WTC11 (cell line): Measurements from ENCODE around the gene MAP3K14. TPM values are rescaled to one million over a fixed set of nuclear protein-coding genes. Genes with fewer than 3 reads are reported as not detected.

Experiments used
- ATAC-seq: fragments of 200-7000 bp; cut with Tn5 transposase; 2 replicates; pipeline ENCODE4 v1.10.0; 2021; ENCODE audit warnings: mild to moderate bottlenecking, moderate library complexity
- CTCF ChIA-PET: fragments of 300-600 bp; sonication (Branson Sonifier 250); formaldehyde crosslinking; loops from one replicate; lab custom pipeline; 2021; ENCODE audit warnings: antibody characterized with exemption; lab: Charles Lee
- POLR2A ChIA-PET: fragments of 350-600 bp; sonication (Branson Sonifier 250); formaldehyde crosslinking; loops from one replicate; lab custom pipeline; 2021; ENCODE audit warnings: antibody characterized with exemption; lab: Charles Lee
- DNase-seq: peaks from one replicate; pipeline ENCODE4 v3.0.0; 2021; ENCODE audit warnings: low spot score
- H3K27ac Mint-ChIP-seq: 2 replicates; pipeline ENCODE4 v1.8.0; 2021; ENCODE audit warnings: mixed read lengths
- H3K27me3 Mint-ChIP-seq: 2 replicates; pipeline ENCODE4 v1.8.0; 2021; ENCODE audit warnings: low read depth, mild to moderate bottlenecking, moderate library complexity, mixed read lengths
- H3K36me3 Mint-ChIP-seq: 2 replicates; pipeline ENCODE4 v1.8.0; 2021; ENCODE audit warnings: mixed read lengths
- H3K4me1 Mint-ChIP-seq: 2 replicates; pipeline ENCODE4 v1.8.0; 2022; ENCODE audit warnings: mixed read lengths
- H3K4me3 Mint-ChIP-seq: 2 replicates; pipeline ENCODE4 v1.8.0; 2021; ENCODE audit warnings: mild to moderate bottlenecking, moderate library complexity, mixed read lengths
- H3K9me3 Mint-ChIP-seq: 2 replicates; pipeline ENCODE4 v1.8.0; 2021; ENCODE audit warnings: mixed read lengths
- AR ChIP-seq: fragments of 250-450 bp; sonication (Bioruptor Pico); IDR thresholded peaks from 2 replicates; pipeline ENCODE4 v1.9.0; 2021; ENCODE audit warnings: mild to moderate bottlenecking
- E2F5 ChIP-seq: sonication (generic); formaldehyde crosslinking; IDR thresholded peaks from 2 replicates; pipeline ENCODE4 v1.8.1; 2022; ENCODE audit warnings: mild to moderate bottlenecking, moderate library complexity, missing genetic modification reagents
- FOXK1 ChIP-seq: sonication (generic); formaldehyde crosslinking; IDR thresholded peaks from 2 replicates; pipeline ENCODE4 v1.8.0; 2022; ENCODE audit warnings: mild to moderate bottlenecking, moderate library complexity, missing genetic modification reagents
- FOXP4 ChIP-seq: sonication (generic); formaldehyde crosslinking; IDR thresholded peaks from 2 replicates; pipeline ENCODE4 v1.8.0; 2022; ENCODE audit warnings: mild to moderate bottlenecking, missing genetic modification reagents
- HMGXB4 ChIP-seq: sonication (generic); formaldehyde crosslinking; IDR thresholded peaks from 2 replicates; pipeline ENCODE4 v1.8.1; 2023; ENCODE audit warnings: mild to moderate bottlenecking, moderate library complexity, missing genetic modification reagents
- IRF2 ChIP-seq: sonication (generic); formaldehyde crosslinking; IDR thresholded peaks from 2 replicates; pipeline ENCODE4 v1.8.0; 2022; ENCODE audit warnings: low read depth, missing genetic modification reagents, borderline replicate concordance
- KAT7 ChIP-seq: sonication (generic); formaldehyde crosslinking; IDR thresholded peaks from 2 replicates; pipeline ENCODE4 v1.8.1; 2023; ENCODE audit warnings: missing genetic modification reagents, mild to moderate bottlenecking, borderline replicate concordance
- NFE2L1 ChIP-seq: sonication (generic); formaldehyde crosslinking; IDR thresholded peaks from 2 replicates; pipeline ENCODE4 v1.8.1; 2023; ENCODE audit warnings: missing genetic modification reagents
- NR2C2 ChIP-seq: sonication (generic); formaldehyde crosslinking; IDR thresholded peaks from 2 replicates; pipeline ENCODE4 v1.8.0; 2022; ENCODE audit warnings: mild to moderate bottlenecking, missing genetic modification reagents
- TEAD1 ChIP-seq: sonication (generic); formaldehyde crosslinking; IDR thresholded peaks from 2 replicates; pipeline ENCODE4 v1.8.0; 2022; ENCODE audit warnings: mild to moderate bottlenecking, missing genetic modification reagents
- USF1 ChIP-seq: sonication (generic); formaldehyde crosslinking; IDR thresholded peaks from 2 replicates; pipeline ENCODE4 v1.8.0; 2022; ENCODE audit warnings: mild to moderate bottlenecking, missing genetic modification reagents
- ZBTB43 ChIP-seq: sonication (generic); formaldehyde crosslinking; IDR thresholded peaks from 2 replicates; pipeline ENCODE4 v1.8.1; 2023; ENCODE audit warnings: mild to moderate bottlenecking, missing genetic modification reagents
- ZNF232 ChIP-seq: sonication (generic); formaldehyde crosslinking; IDR thresholded peaks from 2 replicates; pipeline ENCODE4 v1.8.0; 2022; ENCODE audit warnings: mild to moderate bottlenecking, missing genetic modification reagents
- ZNF263 ChIP-seq: sonication (generic); formaldehyde crosslinking; IDR thresholded peaks from 2 replicates; pipeline ENCODE4 v1.8.1; 2022; ENCODE audit warnings: low read depth, mild to moderate bottlenecking, moderate library complexity, missing genetic modification reagents
- ZNF423 ChIP-seq: fragments of 250-450 bp; sonication (Bioruptor Pico); IDR thresholded peaks from 2 replicates; pipeline ENCODE4 v2.1.2; 2022; ENCODE audit warnings: mild to moderate bottlenecking, moderate library complexity
- total RNA-seq: library from RNA; stranded (reverse); gene quantifications from 3 replicates; pipeline ENCODE4 v1.2.3, GENCODE V29; 2021

MAP3K14 gene
- total RNA-seq, 1 experiment from 2014 or later = 4.0 TPM

- TF ChIP-seq NR2C2 (CRISPR knock-in tag) = no peak
- no peak for TF ChIP-seq HMGXB4 (CRISPR knock-in tag)
- no peak for TF ChIP-seq ZNF263 (CRISPR knock-in tag)
- TF ChIP-seq ZBTB43 = no peak
- no peak for TF ChIP-seq ZNF232 (CRISPR knock-in tag)
- no peak for TF ChIP-seq FOXP4 (CRISPR knock-in tag)
- no peak for TF ChIP-seq USF1 (CRISPR knock-in tag)
- TF ChIP-seq ZNF423 (CRISPR knock-in tag) = no peak
- CTCF ChIA-PET = interaction anchor here (0.6 to 4.4 kb wide), 18 partner anchors 8 to 148 kb away, joined by 3 to 81 read pairs (median 12); partner anchors contain the start of genes ACBD4 and MAP3K14
- no peak overlapping the region for H3K27ac Mint-ChIP-seq
- H3K27me3 Mint-ChIP-seq = no peaks in the 10 kb centered on the region
- H3K4me1 Mint-ChIP-seq = peaks cover 12% of the 10 kb centered on the region
- no peak overlapping the region for H3K4me3 Mint-ChIP-seq
- DNase-seq = no peak
- no peaks in the 10 kb centered on the region for H3K36me3 Mint-ChIP-seq
- POLR2A ChIA-PET = no interaction called here
- no peak for ATAC-seq
- no peaks in the 10 kb centered on the region for H3K9me3 Mint-ChIP-seq
These were observed 40.8 kb downstream of the MAP3K14 start for GRCh38 chr17:45276031-45276430.

GRCh38 chr17:45274033-45274432, 42.8 kb downstream of the MAP3K14 start:
- no peak for ATAC-seq
- no peak for DNase-seq
- Mint-ChIP-seq H3K4me1 (peaks cover 12% of the 10 kb centered on the region), H3K27ac (0 out of 2 replicates have a peak overlapping the region, but pooled peaks have one; percentile 13), H3K9me3 (no peaks in the 10 kb centered on the region), H3K4me3 (no peak overlapping the region), H3K36me3 (peaks cover 7% of the 10 kb centered on the region; the same call in 1 of the 2 replicates), H3K27me3 (no peaks in the 10 kb centered on the region)
- POLR2A ChIA-PET = no interaction called here
- no peak for TF ChIP-seq E2F5 (CRISPR knock-in tag)
- CTCF ChIA-PET = interaction anchor here (1.2 to 1.5 kb wide), 3 partner anchors 38 to 111 kb away, joined by 4 to 5 read pairs (median 4); no protein-coding TSS in a partner anchor

- H3K27ac Mint-ChIP-seq = peak overlapping the region; percentile 13; the same call in 1 of the 2 replicates
- CTCF ChIA-PET = interaction anchor here (1.2 to 4.8 kb wide), 5 partner anchors 18 to 111 kb away, joined by 4 to 32 read pairs (median 23); no protein-coding TSS in a partner anchor
- no peaks in the 10 kb centered on the region for H3K9me3 Mint-ChIP-seq
- H3K4me1 Mint-ChIP-seq = peaks cover 12% of the 10 kb centered on the region
- DNase-seq (no peak), ATAC-seq (no peak)
- no peak overlapping the region for H3K4me3 Mint-ChIP-seq
- H3K27me3 Mint-ChIP-seq = no peaks in the 10 kb centered on the region
- no peak for TF ChIP-seq FOXP4 (CRISPR knock-in tag)
- no peak for TF ChIP-seq NR2C2 (CRISPR knock-in tag)
- no peak for TF ChIP-seq TEAD1 (CRISPR knock-in tag)
- no peak for TF ChIP-seq FOXK1 (CRISPR knock-in tag)
- TF ChIP-seq KAT7 (CRISPR knock-in tag) = no peak
- no peak for TF ChIP-seq NFE2L1
- no peak for TF ChIP-seq AR (CRISPR knock-in tag)
- no peak for TF ChIP-seq IRF2
- POLR2A ChIA-PET = no interaction called here
- peaks cover 9% of the 10 kb centered on the region; the same call in 1 of the 2 replicates for H3K36me3 Mint-ChIP-seq
These were observed 43.3 kb downstream of the MAP3K14 start for GRCh38 chr17:45273551-45273957.
